GM12864 (cell line): ENCODE measurements around the gene RINL.

Experiments
- DNase-seq: peaks from one replicate; pipeline ENCODE4 v3.0.0-alpha.2; 2011; ENCODE audit warnings: low read depth
- H3K4me3 ChIP-seq: 2 replicates; pipeline ENCODE4 v1.5.1; 2011; ENCODE audit warnings: mild to moderate bottlenecking, low read depth, low read length, control low read depth
- TF ChIP-seq, protein P1 (sequence below): IDR thresholded peaks from 2 replicates; pipeline ENCODE4 v1.5.1; 2011; ENCODE audit warnings: low read depth, mild to moderate bottlenecking, moderate library complexity, low read length, control low read depth, inconsistent platforms; ENCODE audit errors: missing control alignments

Gene RINL

DNA sequence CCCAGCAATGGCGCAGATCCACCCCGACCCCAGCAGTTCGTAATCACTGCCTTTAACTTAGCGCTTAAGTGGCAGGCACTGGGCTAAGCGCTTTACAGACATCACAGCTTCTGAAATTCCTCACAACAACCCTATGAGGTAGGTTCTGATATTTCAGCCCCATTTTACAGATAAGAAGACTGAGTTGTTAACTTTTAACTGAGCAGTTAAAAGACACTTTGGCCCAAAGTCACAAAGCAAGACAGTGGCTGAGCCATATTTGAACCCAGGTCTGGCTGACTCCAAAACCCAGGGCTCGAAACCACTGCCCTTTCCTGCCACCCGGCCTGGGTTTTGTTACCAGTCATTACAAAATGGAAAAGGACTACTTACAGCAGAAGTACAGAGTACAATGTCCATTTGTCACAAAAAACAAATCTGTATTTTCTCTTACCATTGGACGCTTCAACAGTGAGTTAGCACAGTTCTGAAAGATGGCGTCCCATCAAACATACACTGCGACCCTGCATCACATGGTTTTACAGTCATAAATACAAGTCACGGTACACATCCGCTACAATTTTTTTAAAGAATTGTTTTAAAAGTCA is 36.8 kb downstream of the RINL start:
- DNase-seq = no peak
- TF ChIP-seq, protein P1, sequence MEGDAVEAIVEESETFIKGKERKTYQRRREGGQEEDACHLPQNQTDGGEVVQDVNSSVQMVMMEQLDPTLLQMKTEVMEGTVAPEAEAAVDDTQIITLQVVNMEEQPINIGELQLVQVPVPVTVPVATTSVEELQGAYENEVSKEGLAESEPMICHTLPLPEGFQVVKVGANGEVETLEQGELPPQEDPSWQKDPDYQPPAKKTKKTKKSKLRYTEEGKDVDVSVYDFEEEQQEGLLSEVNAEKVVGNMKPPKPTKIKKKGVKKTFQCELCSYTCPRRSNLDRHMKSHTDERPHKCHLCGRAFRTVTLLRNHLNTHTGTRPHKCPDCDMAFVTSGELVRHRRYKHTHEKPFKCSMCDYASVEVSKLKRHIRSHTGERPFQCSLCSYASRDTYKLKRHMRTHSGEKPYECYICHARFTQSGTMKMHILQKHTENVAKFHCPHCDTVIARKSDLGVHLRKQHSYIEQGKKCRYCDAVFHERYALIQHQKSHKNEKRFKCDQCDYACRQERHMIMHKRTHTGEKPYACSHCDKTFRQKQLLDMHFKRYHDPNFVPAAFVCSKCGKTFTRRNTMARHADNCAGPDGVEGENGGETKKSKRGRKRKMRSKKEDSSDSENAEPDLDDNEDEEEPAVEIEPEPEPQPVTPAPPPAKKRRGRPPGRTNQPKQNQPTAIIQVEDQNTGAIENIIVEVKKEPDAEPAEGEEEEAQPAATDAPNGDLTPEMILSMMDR = no peak
- no peak overlapping the region for H3K4me3 ChIP-seq

DNA sequence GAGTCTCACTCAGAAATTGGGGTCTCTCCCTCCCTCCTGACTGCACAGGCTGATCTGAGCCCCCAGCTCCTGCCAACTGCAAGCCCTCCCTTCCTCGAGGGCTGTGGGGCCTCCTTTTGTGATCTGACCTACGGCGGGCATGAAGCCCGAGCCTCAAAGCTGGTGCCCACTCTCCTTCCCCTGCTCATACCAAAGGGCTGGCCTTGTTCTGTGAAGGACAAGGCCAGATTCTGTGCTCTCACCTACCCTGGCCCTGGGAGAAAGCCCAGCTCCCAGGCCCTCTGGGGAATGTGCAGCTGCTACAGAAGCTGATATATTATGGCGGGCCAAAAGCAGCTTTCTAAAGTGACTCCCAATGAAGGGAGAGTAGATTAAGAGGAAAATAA is 37.5 kb downstream of the RINL start:
- no peak for DNase-seq
- H3K4me3 ChIP-seq = no peak overlapping the region
- TF ChIP-seq, protein P1 = no peak

DNA sequence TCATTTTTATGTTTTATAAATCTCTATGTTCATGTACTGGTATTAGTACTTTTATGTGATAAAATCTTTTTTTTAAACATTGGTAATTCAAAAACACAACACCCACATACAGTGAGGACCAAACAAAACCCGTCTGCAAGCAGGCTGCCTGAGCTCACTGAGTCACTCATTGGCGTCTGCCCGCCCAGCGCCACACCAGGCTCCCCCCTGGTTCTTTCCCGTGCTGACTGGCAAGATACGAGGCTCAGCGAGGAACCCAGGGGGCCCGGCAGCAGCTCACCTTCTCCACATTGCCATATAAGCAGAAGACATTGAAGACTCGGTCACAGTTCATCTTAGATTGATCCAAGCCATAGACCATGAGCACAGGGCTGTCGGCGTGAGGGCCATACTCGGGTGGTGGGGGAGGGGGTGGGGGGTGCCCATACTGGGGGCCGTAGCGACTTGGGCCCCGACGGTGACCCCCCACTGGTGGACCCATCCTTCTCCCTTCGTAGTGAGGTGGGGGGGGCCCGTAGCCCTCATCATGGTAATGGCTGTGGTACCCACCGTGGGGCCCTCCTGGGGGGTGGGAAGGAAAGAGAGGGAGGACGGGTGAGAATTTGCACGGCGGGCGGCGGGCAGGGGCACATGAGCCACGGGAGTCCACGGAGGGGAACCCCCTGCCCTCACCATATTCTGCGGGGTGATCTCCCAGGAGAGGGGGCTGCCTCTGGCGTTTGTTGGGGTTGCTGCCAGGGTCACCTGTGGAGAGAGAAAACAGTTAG is 38.1 kb downstream of the RINL start:
- TF ChIP-seq, protein P1 = no peak
- H3K4me3 ChIP-seq = no peak overlapping the region

DNA sequence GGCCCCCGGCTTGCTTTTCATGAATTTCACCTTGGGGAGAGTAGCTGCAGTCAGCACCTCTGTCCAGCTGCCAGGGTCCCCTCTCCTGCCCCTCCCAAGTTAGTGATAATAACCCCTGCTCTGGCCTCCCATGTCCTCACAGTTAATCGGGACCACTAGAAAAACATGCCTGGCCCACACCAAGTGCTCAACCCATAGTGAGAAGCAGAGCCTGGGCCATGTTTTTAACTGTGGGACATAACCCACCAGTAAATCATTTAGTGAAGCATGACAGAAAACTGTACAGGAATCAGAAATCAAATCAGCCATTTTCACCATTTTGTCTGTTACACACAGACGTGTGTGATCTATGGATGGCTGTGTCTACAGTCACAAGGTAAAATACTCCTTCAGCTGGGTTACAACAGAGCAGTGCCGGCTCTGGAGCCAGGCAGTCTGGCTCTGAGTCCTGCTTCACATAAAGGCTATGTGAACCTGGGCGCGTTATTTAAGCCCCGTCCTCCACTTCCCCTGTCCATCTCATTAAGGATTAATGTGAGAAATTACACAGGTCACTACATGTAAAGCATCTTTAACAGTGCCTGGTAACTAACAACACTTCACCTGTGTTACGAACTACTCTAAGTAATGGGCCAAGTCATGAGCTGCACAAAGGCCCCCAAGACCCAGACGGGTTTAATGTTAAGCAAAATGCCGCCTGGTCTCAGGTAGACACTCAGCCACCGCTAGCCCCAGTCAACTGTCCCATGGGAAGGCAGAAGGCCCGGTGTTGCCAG is 38.9 kb downstream of the RINL start:
- DNase-seq = no peak
- TF ChIP-seq, protein P1 = no peak
- H3K4me3 ChIP-seq = no peak overlapping the region

More for the DNA sequence above, 38.1 kb downstream of the RINL start:
- no peak for DNase-seq

DNA sequence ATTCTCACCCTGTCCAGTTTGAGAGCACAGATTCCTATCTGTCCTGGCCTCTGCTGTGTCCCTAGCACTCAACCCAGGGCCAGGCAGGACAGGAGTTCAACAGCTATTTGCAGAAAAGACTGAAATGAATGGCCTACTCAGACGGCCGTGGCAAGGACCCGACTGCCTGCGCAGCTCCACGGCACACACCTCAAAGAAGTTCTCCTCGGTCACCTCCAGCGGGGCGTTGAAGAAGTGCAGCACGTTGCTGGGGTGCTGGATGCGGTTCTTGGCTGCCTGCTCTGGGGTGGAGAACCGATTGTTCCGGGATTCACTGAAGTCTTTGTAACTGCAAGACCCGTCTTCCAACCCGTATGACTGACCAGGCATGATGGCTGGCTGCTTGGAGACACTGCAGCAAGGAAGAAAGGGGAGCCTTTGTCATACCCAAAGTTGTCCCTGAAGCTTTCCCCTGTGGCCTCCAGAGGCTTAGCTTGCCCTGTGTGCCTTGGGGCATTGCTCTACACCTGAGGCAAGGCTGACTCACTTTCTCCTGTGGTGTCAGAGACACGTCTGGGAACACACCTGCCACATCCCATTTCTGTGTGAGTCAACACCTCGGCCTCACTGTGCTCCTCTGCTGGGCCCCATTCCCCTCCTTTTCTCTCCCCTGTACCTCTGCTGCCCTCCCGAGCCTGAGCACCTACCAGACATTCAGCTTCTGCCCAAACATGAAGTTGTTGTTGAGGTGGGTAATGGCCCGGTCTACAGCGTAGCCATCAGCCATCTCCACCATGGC is 39.7 kb downstream of the RINL start:
- TF ChIP-seq, protein P1 = no peak
- DNase-seq = no peak

DNA sequence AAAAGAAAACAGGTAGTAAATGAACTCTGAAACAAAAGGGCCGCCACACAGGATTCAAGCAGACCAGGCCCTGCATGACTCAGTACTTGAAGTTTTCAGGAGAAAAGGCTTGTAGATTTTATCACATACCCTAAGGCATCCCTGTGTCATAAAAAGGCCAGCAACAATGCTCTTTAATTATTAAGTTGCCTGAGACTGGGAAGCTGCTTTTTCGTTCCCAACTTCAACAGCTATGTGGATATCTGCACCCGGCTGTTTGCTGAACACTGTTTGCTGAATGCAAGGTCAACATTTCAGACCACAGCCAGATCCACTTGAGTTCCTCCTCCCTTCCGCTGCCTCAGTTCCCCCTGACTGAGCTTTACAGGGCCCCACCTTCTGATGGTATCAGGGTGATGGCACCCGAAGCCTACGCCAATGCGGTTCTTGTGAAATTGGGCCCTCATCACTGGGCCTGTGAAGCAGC is 40.4 kb downstream of the RINL start:
- no peak overlapping the region for H3K4me3 ChIP-seq
- TF ChIP-seq, protein P1 = no peak
- DNase-seq = no peak

More for the DNA sequence above, 39.7 kb downstream of the RINL start:
- H3K4me3 ChIP-seq = no peak overlapping the region
